ENCODE measurements around the gene MLH3. TPM values are rescaled to one million over a fixed set of nuclear protein-coding genes. Genes with fewer than 3 reads are reported as not detected.

MLH3 gene
- total RNA-seq, 1 donor from 2014 or later = 21.3 TPM

- Mint-ChIP-seq H3K27ac (ENCODE audit: unreplicated experiment) (peak overlapping the region; percentile 10), H3K9me3 (ENCODE audit: low read depth) (no peaks in the 10 kb centered on the region), H3K4me1 (ENCODE audit: low read depth) (peaks cover 70% of the 10 kb centered on the region), H3K36me3 (ENCODE audit: low read depth) (no peaks in the 10 kb centered on the region), H3K27me3 (ENCODE audit: low read depth) (no peaks in the 10 kb centered on the region), H3K4me3 (ENCODE audit: unreplicated experiment) (no peak overlapping the region)
- DNase-seq (ENCODE audit: low spot score) = no peak
- no peak for TF ChIP-seq CTCF (IDR thresholded peaks at IDR 0.05)
Measured at GRCh38 chr14:74983343-74983742, 67.9 kb downstream of the MLH3 start.

DNA sequence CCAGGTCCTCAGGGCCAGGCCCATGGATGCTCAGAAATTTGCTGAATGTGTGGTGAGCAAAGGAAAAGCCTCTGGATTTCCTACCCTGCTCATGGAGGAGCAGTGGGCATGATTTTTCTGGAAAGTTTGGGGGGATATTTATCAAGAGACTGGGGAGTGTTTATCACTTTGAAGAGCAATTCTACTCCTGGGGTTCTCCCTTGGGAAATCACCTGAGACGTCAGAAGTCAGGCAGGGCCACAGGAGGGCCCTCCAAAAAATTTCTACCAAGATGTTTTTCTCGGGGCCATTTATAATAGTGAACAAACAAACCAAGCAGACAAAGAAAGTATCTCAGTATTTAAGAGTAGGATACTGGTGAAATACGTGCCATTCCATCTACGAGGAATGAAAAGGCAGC is 68.6 kb downstream of the MLH3 start:
- Mint-ChIP-seq H3K27me3 (ENCODE audit: low read depth) (no peaks in the 10 kb centered on the region), H3K9me3 (ENCODE audit: low read depth) (no peaks in the 10 kb centered on the region), H3K36me3 (ENCODE audit: low read depth) (no peaks in the 10 kb centered on the region), H3K27ac (ENCODE audit: unreplicated experiment) (no peak overlapping the region), H3K4me3 (ENCODE audit: unreplicated experiment) (no peak overlapping the region), H3K4me1 (ENCODE audit: low read depth) (peaks cover 68% of the 10 kb centered on the region)
- DNase-seq (ENCODE audit: low spot score) = no peak
- no peak for TF ChIP-seq CTCF (IDR thresholded peaks at IDR 0.05)

GRCh38 chr14:74981833-74982232 is 69.4 kb downstream of the MLH3 start:
- TF ChIP-seq CTCF (IDR thresholded peaks at IDR 0.05) = no peak
- no peaks in the 10 kb centered on the region for H3K36me3 Mint-ChIP-seq (ENCODE audit: low read depth)
- peaks cover 68% of the 10 kb centered on the region for H3K4me1 Mint-ChIP-seq (ENCODE audit: low read depth)
- H3K9me3 Mint-ChIP-seq (ENCODE audit: low read depth) = no peaks in the 10 kb centered on the region
- peak overlapping the region; percentile 96 for H3K27ac Mint-ChIP-seq (ENCODE audit: unreplicated experiment)
- no peak overlapping the region for H3K4me3 Mint-ChIP-seq (ENCODE audit: unreplicated experiment)
- no peaks in the 10 kb centered on the region for H3K27me3 Mint-ChIP-seq (ENCODE audit: low read depth)
- DNase-seq (ENCODE audit: low spot score) = no peak

GRCh38 chr14:74981462-74981782 is 69.8 kb downstream of the MLH3 start:
- DNase-seq (ENCODE audit: low spot score) = no peak
- Mint-ChIP-seq H3K27ac (ENCODE audit: unreplicated experiment) (peak overlapping the region; percentile 96), H3K27me3 (ENCODE audit: low read depth) (no peaks in the 10 kb centered on the region), H3K4me1 (ENCODE audit: low read depth) (peaks cover 68% of the 10 kb centered on the region), H3K9me3 (ENCODE audit: low read depth) (no peaks in the 10 kb centered on the region), H3K36me3 (ENCODE audit: low read depth) (no peaks in the 10 kb centered on the region), H3K4me3 (ENCODE audit: unreplicated experiment) (no peak overlapping the region)
- TF ChIP-seq CTCF (IDR thresholded peaks at IDR 0.05) = no peak

- H3K9me3 Mint-ChIP-seq (ENCODE audit: low read depth) = no peaks in the 10 kb centered on the region
- H3K4me3 Mint-ChIP-seq (ENCODE audit: unreplicated experiment) = peak overlapping the region; percentile 25
- DNase-seq (ENCODE audit: low spot score) = no peak
- no peaks in the 10 kb centered on the region for H3K36me3 Mint-ChIP-seq (ENCODE audit: low read depth)
- peaks cover 68% of the 10 kb centered on the region for H3K4me1 Mint-ChIP-seq (ENCODE audit: low read depth)
- H3K27ac Mint-ChIP-seq (ENCODE audit: unreplicated experiment) = peak overlapping the region; percentile 96
- peak; percentile 24 for TF ChIP-seq CTCF (IDR thresholded peaks at IDR 0.05)
- no peaks in the 10 kb centered on the region for H3K27me3 Mint-ChIP-seq (ENCODE audit: low read depth)
Measured at GRCh38 chr14:74980731-74981461, 70.4 kb downstream of the MLH3 start.

Data from chondrocyte (in vitro differentiated cells).